ENCODE data around the gene MYOM1. TPM values are rescaled to one million over a fixed set of nuclear protein-coding genes. Genes with fewer than 3 reads are reported as not detected.
"Not testable (repeated sequence)": the region's sequence is repeated elsewhere in the genome, so short reads cannot be mapped to it uniquely, and the experiment has no call there.

MYOM1 gene
- total RNA-seq, 1 experiment from 2014 or later = 0.37 TPM

- H3K4me1 ChIP-seq (ENCODE audit: insufficient read depth, low read length, poor library complexity, severe bottlenecking) = no peaks in the 10 kb centered on the region
- CTCF ChIA-PET = no interaction called here
Measured at GRCh38 chr18:3207565-3207964, 12.2 kb downstream of the MYOM1 start.

GRCh38 chr18:3205239-3205638, 14.5 kb downstream of the MYOM1 start:
- DNase-seq (ENCODE audit: low spot score) = no peak
- Histone ChIP-seq H3K4me1 (ENCODE audit: insufficient read depth, low read length, poor library complexity, severe bottlenecking) (no peaks in the 10 kb centered on the region), H3K36me3 (ENCODE audit: insufficient read depth, low read length, poor library complexity, severe bottlenecking) (no peaks in the 10 kb centered on the region), H3K9me3 (ENCODE audit: low read depth, low read length, poor library complexity, severe bottlenecking) (peaks cover 16% of the 10 kb centered on the region), H3K27me3 (replicated peaks; ENCODE audit: insufficient read depth, low read depth, low read length, poor library complexity) (no peaks in the 10 kb centered on the region), H3K27ac (ENCODE audit: low read depth, low read length, poor library complexity, severe bottlenecking) (no peak overlapping the region), H3K4me3 (ENCODE audit: low read depth, low read length, poor library complexity, severe bottlenecking) (no peak overlapping the region)
- ChIA-PET POLR2A (ENCODE audit: low non-redundant PET) (no interaction called here), CTCF (no interaction called here)
- intact Hi-C loops (cut with micrococcal nuclease; ENCODE audit: unreplicated experiment) = no loop called here
- no TSS peak for BruUV-seq (replicated peaks)
- TF ChIP-seq CTCF (conservative IDR thresholded peaks at IDR 0.05; ENCODE audit: low read depth, low read length) (no peak), EZH2 (IDR thresholded peaks at IDR 0.05; ENCODE audit: borderline replicate concordance, low read depth, low read length, poor library complexity, severe bottlenecking) (no peak)

More at GRCh38 chr18:3207565-3207964, 12.2 kb downstream of the MYOM1 start:
- Histone ChIP-seq H3K27me3 (replicated peaks; ENCODE audit: insufficient read depth, low read depth, low read length, poor library complexity) (no peaks in the 10 kb centered on the region), H3K27ac (ENCODE audit: low read depth, low read length, poor library complexity, severe bottlenecking) (no peak overlapping the region), H3K9me3 (ENCODE audit: low read depth, low read length, poor library complexity, severe bottlenecking) (peaks cover 14% of the 10 kb centered on the region), H3K36me3 (ENCODE audit: insufficient read depth, low read length, poor library complexity, severe bottlenecking) (no peaks in the 10 kb centered on the region), H3K4me3 (ENCODE audit: low read depth, low read length, poor library complexity, severe bottlenecking) (no peak overlapping the region)
- no peak for DNase-seq (ENCODE audit: low spot score)
- TF ChIP-seq EZH2 (IDR thresholded peaks at IDR 0.05; ENCODE audit: borderline replicate concordance, low read depth, low read length, poor library complexity, severe bottlenecking) = no peak
- no peak for TF ChIP-seq CTCF (conservative IDR thresholded peaks at IDR 0.05; ENCODE audit: low read depth, low read length)
- POLR2A ChIA-PET (ENCODE audit: low non-redundant PET) = no interaction called here
- BruUV-seq (replicated peaks) = no TSS peak
- intact Hi-C loops (cut with micrococcal nuclease; ENCODE audit: unreplicated experiment) = no loop called here

- Histone ChIP-seq H3K27me3 (replicated peaks; ENCODE audit: insufficient read depth, low read depth, low read length, poor library complexity) (no peaks in the 10 kb centered on the region), H3K4me3 (ENCODE audit: low read depth, low read length, poor library complexity, severe bottlenecking) (no peak overlapping the region), H3K9me3 (ENCODE audit: low read depth, low read length, poor library complexity, severe bottlenecking) (peaks cover 16% of the 10 kb centered on the region), H3K36me3 (ENCODE audit: insufficient read depth, low read length, poor library complexity, severe bottlenecking) (no peaks in the 10 kb centered on the region), H3K4me1 (ENCODE audit: insufficient read depth, low read length, poor library complexity, severe bottlenecking) (no peaks in the 10 kb centered on the region), H3K27ac (ENCODE audit: low read depth, low read length, poor library complexity, severe bottlenecking) (no peak overlapping the region)
- intact Hi-C loops (cut with micrococcal nuclease; ENCODE audit: unreplicated experiment) = no loop called here
- CTCF ChIA-PET = no interaction called here
- BruUV-seq (replicated peaks) = no TSS peak
- no peak for TF ChIP-seq CTCF (conservative IDR thresholded peaks at IDR 0.05; ENCODE audit: low read depth, low read length)
- no peak for TF ChIP-seq EZH2 (IDR thresholded peaks at IDR 0.05; ENCODE audit: borderline replicate concordance, low read depth, low read length, poor library complexity, severe bottlenecking)
- DNase-seq (ENCODE audit: low spot score) = no peak
- POLR2A ChIA-PET (ENCODE audit: low non-redundant PET) = no interaction called here
Measured at GRCh38 chr18:3199942-3200645, 19.7 kb downstream of the MYOM1 start.

GRCh38 chr18:3198260-3198860, 21.4 kb downstream of the MYOM1 start:
- DNase-seq (ENCODE audit: low spot score); H3K27me3 ChIP-seq (replicated peaks; ENCODE audit: insufficient read depth, low read depth, low read length, poor library complexity); CTCF ChIA-PET; intact Hi-C loops (cut with micrococcal nuclease; ENCODE audit: unreplicated experiment); H3K9me3 ChIP-seq (ENCODE audit: low read depth, low read length, poor library complexity, severe bottlenecking); H3K27ac ChIP-seq (ENCODE audit: low read depth, low read length, poor library complexity, severe bottlenecking); BruUV-seq (replicated peaks); H3K36me3 ChIP-seq (ENCODE audit: insufficient read depth, low read length, poor library complexity, severe bottlenecking); H3K4me3 ChIP-seq (ENCODE audit: low read depth, low read length, poor library complexity, severe bottlenecking); POLR2A ChIA-PET (ENCODE audit: low non-redundant PET); H3K4me1 ChIP-seq (ENCODE audit: insufficient read depth, low read length, poor library complexity, severe bottlenecking): not testable (repeated sequence)
